H9 (cell line): ENCODE measurements around the gene ACADS. TPM values are rescaled to one million over a fixed set of nuclear protein-coding genes. Genes with fewer than 3 reads are reported as not detected.

Experiments
- DNase-seq: peaks from one replicate; pipeline ENCODE4 v3.0.0-alpha.2; 2017
- H2AFZ ChIP-seq: one replicate; pipeline ENCODE4 v1.6.1; 2013; ENCODE audit warnings: mild to moderate bottlenecking, low read length, control low read depth, moderate library complexity
- H2AK5ac ChIP-seq: 2 replicates; pipeline ENCODE4 v1.6.1; 2013; ENCODE audit warnings: low read length, control low read depth, mixed read lengths; ENCODE audit not compliant: insufficient read length
- H2BK120ac ChIP-seq: one replicate; pipeline ENCODE4 v1.6.1; 2013; ENCODE audit warnings: low read depth, mild to moderate bottlenecking, low read length, control low read depth, inconsistent platforms; ENCODE audit not compliant: poor library complexity, severe bottlenecking
- H2BK12ac ChIP-seq: 2 replicates; pipeline ENCODE4 v1.6.1; 2013; ENCODE audit warnings: low read length, control low read depth, mixed read lengths, low read depth; ENCODE audit not compliant: insufficient read length
- H2BK15ac ChIP-seq: 2 replicates; pipeline ENCODE4 v1.6.1; 2013; ENCODE audit warnings: low read depth, low read length, control low read depth
- H2BK20ac ChIP-seq: one replicate; pipeline ENCODE4 v1.6.1; 2013; ENCODE audit warnings: low read depth, mild to moderate bottlenecking, low read length, control low read depth, inconsistent platforms; ENCODE audit not compliant: poor library complexity, severe bottlenecking
- H2BK5ac ChIP-seq: 2 replicates; pipeline ENCODE4 v1.6.1; 2013; ENCODE audit warnings: low read length, control low read depth, mixed read lengths; ENCODE audit not compliant: insufficient read length
- H3K14ac ChIP-seq: 2 replicates; pipeline ENCODE4 v1.6.1; 2013; ENCODE audit warnings: low read length, control low read depth; ENCODE audit not compliant: insufficient read depth
- H3K18ac ChIP-seq: 2 replicates; pipeline ENCODE4 v1.6.1; 2013; ENCODE audit warnings: low read depth, mild to moderate bottlenecking, mixed read lengths, low read length, control low read depth; ENCODE audit not compliant: insufficient read length
- H3K23ac ChIP-seq: 2 replicates; pipeline ENCODE4 v1.6.1; 2013; ENCODE audit warnings: low read length, control low read depth, mixed read lengths, low read depth; ENCODE audit not compliant: insufficient read length
- H3K23me2 ChIP-seq: 2 replicates; pipeline ENCODE4 v1.6.1; 2013; ENCODE audit warnings: low read depth, mild to moderate bottlenecking, mixed read lengths, low read length, control low read depth; ENCODE audit not compliant: insufficient read length, poor library complexity, severe bottlenecking
- H3K27ac ChIP-seq: 2 replicates; pipeline ENCODE4 v1.5.1; 2013; ENCODE audit warnings: low read length, control low read depth, mixed read lengths, low read depth; ENCODE audit not compliant: insufficient read length
- H3K27me3 ChIP-seq: 2 replicates; pipeline ENCODE4 v1.6.1; 2013; ENCODE audit warnings: low read length, control low read depth, inconsistent platforms; ENCODE audit not compliant: insufficient read depth
- H3K4ac ChIP-seq: 2 replicates; pipeline ENCODE4 v1.6.1; 2013; ENCODE audit warnings: low read depth, mild to moderate bottlenecking, control low read depth, inconsistent platforms, low read length, moderate library complexity
- H3K4me1 ChIP-seq: 2 replicates; pipeline ENCODE4 v1.6.1; 2013; ENCODE audit warnings: low read length, control low read depth, inconsistent platforms; ENCODE audit not compliant: insufficient read depth
- H3K4me2 ChIP-seq: 2 replicates; pipeline ENCODE4 v1.6.1; 2013; ENCODE audit warnings: low read length, control low read depth, mixed read lengths; ENCODE audit not compliant: insufficient read length, insufficient read depth
- H3K56ac ChIP-seq: 2 replicates; pipeline ENCODE4 v1.6.1; 2013; ENCODE audit warnings: low read depth, mild to moderate bottlenecking, mixed read lengths, low read length, control low read depth; ENCODE audit not compliant: insufficient read length
- H3K79me1 ChIP-seq: 2 replicates; pipeline ENCODE4 v1.6.1; 2013; ENCODE audit warnings: low read depth, mild to moderate bottlenecking, moderate library complexity, low read length, control low read depth, inconsistent platforms; ENCODE audit not compliant: insufficient read depth, poor library complexity, severe bottlenecking
- H3K79me2 ChIP-seq: 2 replicates; pipeline ENCODE4 v1.6.1; 2013; ENCODE audit warnings: low read length, control low read depth, inconsistent platforms; ENCODE audit not compliant: insufficient read depth
- H3K9ac ChIP-seq: 2 replicates; pipeline ENCODE4 v1.6.1; 2013; ENCODE audit warnings: low read length, control low read depth, mixed read lengths; ENCODE audit not compliant: insufficient read length; ENCODE audit errors: extremely low read depth
- H3K9me3 ChIP-seq: one replicate; pipeline ENCODE4 v1.6.1; 2013; ENCODE audit warnings: low read depth, low read length, inconsistent platforms; ENCODE audit not compliant: control insufficient read depth
- H3T11ph ChIP-seq: one replicate; pipeline ENCODE4 v1.6.1; 2013; ENCODE audit warnings: mild to moderate bottlenecking, low read length, control low read depth, inconsistent platforms
- H4K20me1 ChIP-seq: one replicate; pipeline ENCODE4 v1.6.1; 2013; ENCODE audit not compliant: control insufficient read depth, insufficient read length, insufficient read depth
- H4K5ac ChIP-seq: 2 replicates; pipeline ENCODE4 v1.6.1; 2013; ENCODE audit warnings: low read depth, mild to moderate bottlenecking, mixed read lengths, low read length, control low read depth; ENCODE audit not compliant: insufficient read length
- H4K8ac ChIP-seq: replicated peaks from 2 replicates; pipeline ENCODE4 v1.6.1; 2013; ENCODE audit warnings: low read length, control low read depth, mixed read lengths, low read depth; ENCODE audit not compliant: insufficient read length
- H4K91ac ChIP-seq: 2 replicates; pipeline ENCODE4 v1.6.1; 2013; ENCODE audit warnings: low read depth, mild to moderate bottlenecking, moderate library complexity, mixed read lengths, low read length, control low read depth; ENCODE audit not compliant: insufficient read length
- H3K27ac Mint-ChIP-seq, 3 experiments: 2 replicates in 2 of 3; 3 replicates in 1 of 3; pipeline ENCODE4 v1.8.0; 2020 to 2021; ENCODE audit warnings: mixed read lengths in 3 of 3, mild to moderate bottlenecking in 1 of 3, moderate library complexity in 1 of 3
- H3K27me3 Mint-ChIP-seq: 2 replicates; pipeline ENCODE4 v1.8.0; 2021; ENCODE audit warnings: low read depth, mild to moderate bottlenecking, moderate library complexity, mixed read lengths
- H3K36me3 Mint-ChIP-seq, 3 experiments: 2 replicates in 2 of 3; 3 replicates in 1 of 3; pipeline ENCODE4 v1.8.0; 2020 to 2021; ENCODE audit warnings: low read depth in 3 of 3, mixed read lengths in 3 of 3; ENCODE audit not compliant: insufficient read depth in 1 of 3
- H3K4me1 Mint-ChIP-seq, 2 experiments: 2 replicates each; pipeline ENCODE4 v1.8.0; 2020; ENCODE audit warnings: mixed read lengths in 2 of 2
- H3K4me3 Mint-ChIP-seq, 2 experiments: 2 replicates in 1 of 2; 3 replicates in 1 of 2; pipeline ENCODE4 v1.8.0; 2020 to 2021; ENCODE audit warnings: mild to moderate bottlenecking in 2 of 2, mixed read lengths in 2 of 2, moderate library complexity in 1 of 2
- H3K9me3 Mint-ChIP-seq, 2 experiments: 2 replicates in 1 of 2; 3 replicates in 1 of 2; pipeline ENCODE4 v1.8.0; 2020; ENCODE audit warnings: mild to moderate bottlenecking in 2 of 2, mixed read lengths in 2 of 2, moderate library complexity in 1 of 2
- CTCF ChIP-seq: fragments of 200-600 bp; sonication (generic); conservative IDR thresholded peaks from 3 replicates; pipeline ENCODE4 v1.8.0; 2021; ENCODE audit warnings: antibody characterized with exemption, mild to moderate bottlenecking
- WGBS: extraction: QIAGEN DNeasy Blood & Tissue Kit; methylation state at CpG from one replicate; pipeline ENCODE4 v1.1.7; 2013; ENCODE audit warnings: missing lambda C conversion rate, low lambda C conversion rate, mixed read lengths; ENCODE audit not compliant: insufficient read length; ENCODE audit errors: extremely low coverage; 5-methylcytosine and 5-hydroxymethylcytosine counted together
- total RNA-seq: library from RNA; stranded (reverse); gene quantifications from 2 replicates; pipeline ENCODE4 v1.2.1, GENCODE V29; 2021

ACADS gene
- total RNA-seq, 1 experiment from 2014 or later: 8.3 TPM

- Histone ChIP-seq H3K23me2 (peaks cover 7% of the 10 kb centered on the region), H2BK20ac (no peak overlapping the region), H4K8ac (no peak overlapping the region), H3K4ac (no peak overlapping the region), H3K4me1 (no peaks in the 10 kb centered on the region; the same call in 1 of the 2 replicates), H4K5ac (no peak overlapping the region), H3K9me3 (no peaks in the 10 kb centered on the region), H3K27me3 (no peaks in the 10 kb centered on the region), H4K20me1 (no peaks in the 10 kb centered on the region), H2BK120ac (no peak overlapping the region), H2BK12ac (no peak overlapping the region), H3K4me2 (no peak overlapping the region), H3T11ph (no peak overlapping the region), H3K79me1 (no peaks in the 10 kb centered on the region), H3K9ac (no peak overlapping the region), H3K18ac (no peak overlapping the region), H2AFZ (no peak overlapping the region), H3K56ac (no peak overlapping the region), H2BK15ac (no peak overlapping the region), H3K27ac (no peak overlapping the region), H3K14ac (no peak overlapping the region), H4K91ac (no peak overlapping the region), H2AK5ac (no peak overlapping the region), H3K23ac (no peak overlapping the region), H2BK5ac (no peak overlapping the region), H3K79me2 (no peaks in the 10 kb centered on the region; the same call in 1 of the 2 replicates)
- Mint-ChIP-seq H3K27ac (no peak overlapping the region), H3K4me3 (no peak overlapping the region), H3K36me3 (peaks cover 4 to 18% (median 7%) of the 10 kb centered on the region in 3 experiments), H3K9me3 (no peaks in the 10 kb centered on the region), H3K27me3 (no peaks in the 10 kb centered on the region; the same call in 1 of the 2 replicates), H3K4me1 (peaks cover 17 to 19% of the 10 kb centered on the region in 2 experiments)
- no CpG with 5 or more reads among the region's 4 CpGs for WGBS
- no peak for DNase-seq
- no peak for TF ChIP-seq CTCF
These were observed 17.0 kb upstream of the ACADS start for GRCh38 chr12:120708651-120709050.
